NCI-H1694 (cell line): Measurements from ENCODE around the gene SLMAP.
"Not testable (repeated sequence)": the region's sequence is repeated elsewhere in the genome, so short reads cannot be mapped to it uniquely, and the experiment has no call there.

Experiments
- DNase-seq: peaks from one replicate; lab custom pipeline; 2025; lab: John Stamatoyannopoulos, UW

SLMAP gene

GRCh38 chr3:57794951-57795350 is 38.8 kb downstream of the SLMAP start:
- no peak for DNase-seq

GRCh38 chr3:57796261-57796660 is 40.2 kb downstream of the SLMAP start:
- DNase-seq: no peak

- DNase-seq: no peak
Observed at GRCh38 chr3:57797701-57798487, 41.8 kb downstream of the SLMAP start.

- DNase-seq: no peak
Observed at GRCh38 chr3:57803647-57804081, 47.6 kb downstream of the SLMAP start.

GRCh38 chr3:57805266-57805665 is 49.2 kb downstream of the SLMAP start:
- DNase-seq: no peak

- DNase-seq: no peak
Observed at GRCh38 chr3:57805674-57806073, 49.6 kb downstream of the SLMAP start.

GRCh38 chr3:57806195-57806594 is 50.1 kb downstream of the SLMAP start:
- not testable (repeated sequence) for DNase-seq

GRCh38 chr3:57808961-57809608 is 53.0 kb downstream of the SLMAP start:
- no peak for DNase-seq

- DNase-seq: no peak
Observed at GRCh38 chr3:57809609-57809968, 53.5 kb downstream of the SLMAP start.

GRCh38 chr3:57810048-57810447 is 53.9 kb downstream of the SLMAP start:
- DNase-seq: no peak

- no peak for DNase-seq
Observed at GRCh38 chr3:57810471-57811137, 54.5 kb downstream of the SLMAP start.

GRCh38 chr3:57815036-57815435 is 58.9 kb downstream of the SLMAP start:
- DNase-seq: no peak

- no peak for DNase-seq
Observed at GRCh38 chr3:57816471-57817095, 60.5 kb downstream of the SLMAP start.

GRCh38 chr3:57818772-57819171 is 62.7 kb downstream of the SLMAP start:
- no peak for DNase-seq

- DNase-seq: no peak
Observed at GRCh38 chr3:57820479-57820878, 64.4 kb downstream of the SLMAP start.

- no peak for DNase-seq
Observed at GRCh38 chr3:57821765-57822164, 65.7 kb downstream of the SLMAP start.

- DNase-seq: no peak
Observed at GRCh38 chr3:57822686-57823085, 66.6 kb downstream of the SLMAP start.

- DNase-seq: no peak
Observed at GRCh38 chr3:57825116-57825515, 69.0 kb downstream of the SLMAP start.

- DNase-seq: no peak
Observed at GRCh38 chr3:57826245-57826951, 70.3 kb downstream of the SLMAP start.

GRCh38 chr3:57826952-57827723 is 71.0 kb downstream of the SLMAP start:
- DNase-seq: no peak

- no peak for DNase-seq
Observed at GRCh38 chr3:57827757-57828156, 71.6 kb downstream of the SLMAP start.
